Stimulated activated CD8-positive, alpha-beta memory T cell treated with anti-CD3 and anti-CD28 coated beads, Interleukin-7, amount 100 ng/mL, for 24 hours (primary cell): ENCODE data around the gene TPPP.
A peak's percentile ranks its signal among the peaks of the same experiment; 100 is the strongest.

ENCODE experiments used
- DNase-seq: peaks from one replicate; pipeline ENCODE4 v3.0.0-alpha.2; 2020; ENCODE audit warnings: low read depth

Gene TPPP

GRCh38 chr5:677131-678101 is 15.7 kb downstream of the TPPP start:
- no peak for DNase-seq

DNA sequence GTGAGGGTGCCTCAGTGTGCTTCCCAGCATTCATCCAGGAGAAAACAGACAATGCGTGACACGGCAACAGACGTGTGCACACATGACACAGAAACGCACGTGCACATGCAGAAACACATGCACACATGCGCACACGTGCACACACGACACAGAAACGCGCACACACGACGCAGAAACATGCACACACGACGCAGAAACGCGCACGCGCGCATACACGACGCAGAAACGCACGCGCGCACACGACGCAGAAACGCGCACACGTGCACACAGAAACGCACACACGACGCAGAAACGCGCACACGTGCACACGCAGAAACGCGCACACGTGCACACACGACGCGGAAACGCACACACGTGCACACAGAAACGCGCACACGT is 16.5 kb downstream of the TPPP start:
- no peak for DNase-seq

GRCh38 chr5:675871-676698 is 17.1 kb downstream of the TPPP start:
- no peak for DNase-seq

- no peak for DNase-seq
Measured at GRCh38 chr5:675111-675870, 17.9 kb downstream of the TPPP start.

DNA sequence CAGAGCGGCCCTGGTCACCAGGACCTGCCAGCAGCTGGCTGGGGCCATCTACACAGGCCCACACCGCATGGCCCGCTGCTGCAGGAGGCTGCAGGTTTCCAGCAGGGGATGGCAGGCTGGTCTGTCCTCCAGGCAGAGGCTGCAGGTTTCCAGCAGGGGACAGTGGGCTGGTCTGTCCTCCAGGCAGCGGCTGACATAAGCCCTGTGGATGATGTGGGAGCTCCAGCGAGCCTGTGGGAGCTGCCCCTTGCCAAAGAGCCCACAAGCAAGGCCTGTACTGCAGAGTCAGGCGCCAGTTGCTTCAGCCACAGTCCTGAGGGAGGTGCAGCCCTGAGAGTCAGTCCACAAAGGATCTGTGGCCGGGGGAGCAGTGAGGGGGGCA is 18.5 kb downstream of the TPPP start:
- DNase-seq: no peak

DNA sequence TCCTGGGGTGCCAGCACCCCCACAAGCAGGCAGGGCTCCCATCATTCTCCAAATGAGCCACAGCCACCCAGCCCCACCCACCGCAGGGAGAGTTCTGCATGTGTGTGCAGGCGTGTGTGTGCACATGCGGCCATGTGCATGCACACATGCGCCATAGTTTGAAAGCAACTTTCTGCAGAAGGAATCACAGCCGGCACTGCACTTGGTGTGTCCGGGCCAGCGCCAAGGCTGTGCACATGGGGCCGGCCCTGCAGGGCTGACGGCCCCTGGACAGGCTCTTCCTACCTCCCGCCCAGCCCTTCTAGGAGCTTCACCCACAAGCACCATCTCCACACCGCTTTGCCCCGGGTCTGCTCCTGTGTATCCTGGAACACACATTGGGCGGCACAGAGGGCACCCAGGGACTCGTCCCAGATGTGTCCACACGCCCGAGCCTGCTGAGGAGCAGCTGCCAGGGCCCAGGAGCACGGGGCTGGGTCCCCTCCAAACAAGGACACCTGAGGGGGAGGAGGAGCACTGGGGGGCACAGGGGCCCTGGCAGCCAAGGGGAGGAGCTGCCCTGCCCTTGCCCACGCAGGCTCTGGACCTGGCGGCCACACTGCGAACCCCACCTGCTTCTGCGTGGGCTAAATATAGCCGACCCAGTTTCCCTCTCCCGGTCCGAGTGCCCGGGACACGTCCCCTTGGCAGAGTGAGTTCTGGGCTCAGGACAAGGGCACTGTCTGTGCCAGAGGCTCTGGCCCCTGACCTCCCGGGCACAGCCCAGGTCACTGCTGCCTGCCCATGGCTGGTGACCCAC is 19.1 kb downstream of the TPPP start:
- no peak for DNase-seq

DNA sequence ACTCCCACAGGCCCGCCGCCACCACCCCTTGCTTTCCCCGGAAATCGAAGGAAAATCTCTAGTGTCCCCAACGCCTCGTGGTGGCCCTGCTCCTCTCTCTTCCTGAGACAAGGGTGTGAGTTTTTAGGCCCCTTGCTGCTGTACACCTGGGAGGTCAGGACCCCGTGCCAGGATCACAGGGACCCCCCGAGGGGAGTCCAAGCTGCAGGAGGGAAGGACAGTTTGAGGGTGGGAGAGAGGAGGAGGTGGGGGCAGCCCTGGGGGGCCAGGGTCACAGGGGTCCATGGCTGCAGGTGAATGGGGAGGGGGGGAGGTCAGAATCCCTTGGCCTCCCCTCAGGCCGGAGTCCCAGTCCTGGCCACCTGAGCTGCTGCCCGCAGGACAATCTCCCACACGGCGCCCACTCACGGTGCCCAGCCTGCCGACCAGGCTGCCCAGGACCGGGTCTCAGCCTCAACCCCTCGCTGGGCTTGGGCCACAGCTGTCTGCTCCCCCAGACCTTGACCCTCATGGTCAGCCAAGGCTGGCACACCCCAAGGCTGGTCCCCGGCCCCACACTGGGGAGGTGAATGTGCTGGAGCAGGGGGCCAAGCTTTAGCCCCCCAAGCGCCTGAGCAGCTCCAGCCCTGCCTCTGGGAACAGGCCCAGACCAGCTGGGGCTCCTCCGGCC is 19.9 kb downstream of the TPPP start:
- no peak for DNase-seq

DNA sequence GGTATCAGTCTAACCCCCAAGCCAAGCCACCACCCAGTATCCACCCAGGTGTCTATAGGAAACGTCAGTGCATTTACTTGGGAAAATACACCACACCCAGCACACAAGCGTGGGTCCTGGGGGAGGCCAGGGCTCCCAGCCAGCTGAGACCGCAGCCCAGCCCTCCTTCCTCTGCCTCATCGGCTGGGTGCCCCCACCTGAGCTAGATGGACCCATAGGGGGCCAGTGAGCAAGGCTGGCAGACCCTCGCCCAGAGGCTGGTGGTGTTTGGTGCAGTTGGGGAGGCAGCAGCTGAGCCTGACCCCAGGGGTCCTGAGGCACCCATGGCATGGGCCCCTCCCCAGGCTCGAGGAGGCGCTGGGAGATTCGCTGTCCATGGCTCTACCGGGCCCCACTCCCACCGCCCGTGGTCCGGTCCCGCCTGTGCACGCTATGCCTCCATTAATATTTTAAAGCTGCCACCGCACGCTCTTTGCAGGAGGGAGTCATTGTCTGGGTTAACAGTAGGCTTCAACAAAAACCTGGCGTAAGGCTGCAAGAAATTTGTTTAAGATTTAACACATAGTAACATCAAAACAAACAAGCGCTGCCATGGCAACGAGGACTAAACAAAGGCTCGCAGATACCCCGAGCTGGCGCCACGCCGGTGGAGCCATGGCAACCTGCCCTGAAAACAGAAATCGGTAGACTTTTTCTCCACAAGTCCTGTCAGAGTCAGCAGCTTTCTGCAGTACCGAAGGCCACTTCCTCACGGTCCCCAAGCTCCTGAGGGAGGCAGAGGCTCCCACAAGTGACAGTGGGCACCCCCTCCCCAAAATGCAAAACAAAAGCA is 20.6 kb downstream of the TPPP start:
- DNase-seq: no peak

- DNase-seq: peak; percentile 41
Measured at GRCh38 chr5:671459-672328, 21.5 kb downstream of the TPPP start.

- DNase-seq: no peak
Measured at GRCh38 chr5:670396-671270, 22.5 kb downstream of the TPPP start.

GRCh38 chr5:669842-670395 is 23.2 kb downstream of the TPPP start:
- DNase-seq: no peak

DNA sequence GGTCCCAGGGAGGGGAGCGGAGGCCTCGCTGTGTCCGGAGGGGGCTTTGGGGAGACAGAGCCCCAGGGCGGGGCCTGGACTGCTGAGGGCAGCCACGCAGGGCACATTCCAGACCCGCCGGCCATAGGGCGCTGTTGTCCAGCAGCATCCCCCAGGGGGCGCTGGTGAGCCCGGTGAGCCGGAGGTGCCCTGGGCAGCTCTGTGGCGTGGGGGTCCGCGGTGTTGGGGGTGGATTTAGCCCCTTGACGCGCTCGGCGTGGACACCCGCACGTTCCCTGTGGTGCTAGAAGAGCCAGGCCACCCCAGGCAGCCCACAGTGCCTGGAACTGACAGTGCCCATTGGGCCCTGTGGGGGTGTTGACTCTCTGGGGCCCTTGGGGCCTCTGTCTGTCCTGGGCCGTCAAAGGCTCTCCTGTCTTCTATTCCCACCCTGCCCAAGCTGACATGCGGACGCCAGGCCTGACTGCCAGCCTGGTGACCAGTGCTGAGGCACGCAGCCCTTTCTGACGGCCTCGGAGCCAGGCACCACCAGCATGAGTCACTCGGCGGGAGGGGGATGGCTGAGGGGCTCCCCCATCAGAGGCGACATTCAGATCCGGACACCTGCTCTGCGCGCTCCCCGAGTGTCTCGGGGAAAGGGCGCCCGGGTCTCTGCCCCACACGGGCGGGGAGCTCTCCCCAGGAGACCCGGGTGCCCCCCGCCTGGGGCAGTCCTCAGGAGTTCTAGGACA is 23.9 kb downstream of the TPPP start:
- DNase-seq: no peak

GRCh38 chr5:668283-668995 is 24.7 kb downstream of the TPPP start:
- DNase-seq: no peak

GRCh38 chr5:666816-667498 is 26.2 kb downstream of the TPPP start:
- no peak for DNase-seq

DNA sequence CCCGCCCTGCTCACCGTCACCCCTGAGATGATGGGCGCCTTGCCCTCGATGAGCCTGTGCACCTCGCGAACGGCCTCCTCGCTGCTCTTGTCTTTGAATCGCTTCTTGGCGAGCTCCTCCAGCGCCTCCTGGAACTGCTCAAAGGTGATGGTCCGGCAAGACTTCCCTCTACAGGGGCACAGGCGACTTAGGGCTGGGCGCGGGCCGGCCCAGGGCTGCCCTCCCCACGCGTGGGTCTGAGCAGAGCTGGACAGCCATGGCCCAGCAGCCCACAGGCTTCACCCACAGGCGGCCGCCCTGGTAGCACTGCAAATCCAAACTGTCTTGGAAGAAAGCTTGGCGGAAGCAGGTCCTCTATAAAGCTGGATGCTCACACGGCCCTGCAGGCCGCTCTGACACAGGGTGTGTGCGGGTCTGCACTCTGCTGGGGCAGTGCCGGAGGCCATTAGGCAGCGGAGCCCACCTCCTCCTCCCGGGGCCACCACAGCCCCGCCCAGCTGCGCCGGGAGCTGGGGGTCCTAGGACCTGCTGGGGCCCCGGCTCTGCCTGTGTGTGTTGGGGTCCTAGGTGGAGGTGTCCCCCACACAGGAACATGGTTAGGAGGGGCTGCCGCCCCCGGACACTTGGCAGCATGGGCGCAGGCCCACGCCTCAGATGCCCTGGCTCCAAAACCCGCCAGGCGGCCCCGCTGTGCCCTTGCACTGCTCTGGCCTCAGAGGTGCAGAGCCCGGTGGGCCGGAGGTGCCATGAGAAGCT is 27.0 kb downstream of the TPPP start:
- DNase-seq: no peak
